Left ventricle myocardium inferior (tissue), 1 donor: ENCODE results near the gene TRAPPC11. TPM values are rescaled to one million over a fixed set of nuclear protein-coding genes. Genes with fewer than 3 reads are reported as not detected.

Experiments used
- DNase-seq: peaks from one replicate; pipeline ENCODE4 v3.0.0-alpha.2; 2020
- H3K27ac ChIP-seq: fragments of 200-600 bp; replicated peaks from 2 replicates; pipeline ENCODE4 v1.8.0; 2021
- H3K27me3 ChIP-seq: fragments of 200-600 bp; 2 replicates; pipeline ENCODE4 v1.8.0; 2021; ENCODE audit warnings: low read depth
- H3K36me3 ChIP-seq: fragments of 200-600 bp; 2 replicates; pipeline ENCODE4 v1.8.0; 2021
- H3K4me1 ChIP-seq: fragments of 200-600 bp; 2 replicates; pipeline ENCODE4 v1.8.0; 2021
- H3K4me3 ChIP-seq: fragments of 200-600 bp; 2 replicates; pipeline ENCODE4 v1.8.0; 2021; ENCODE audit warnings: mild to moderate bottlenecking, moderate library complexity
- H3K9me3 ChIP-seq: fragments of 200-600 bp; replicated peaks from 2 replicates; pipeline ENCODE4 v1.8.0; 2021
- intact Hi-C: fragments of 100-400 bp; cut with micrococcal nuclease; formaldehyde crosslinking; loops from one replicate; pipeline ENCODE4 v1.11.0; 2022
- total RNA-seq: library from RNA; stranded (reverse); fragmentation: NEBNext Ultra II Directional; extraction: Animal tissue kit (Norgen Biotek cat#: 25700); gene quantifications from one replicate; pipeline ENCODE4 v1.2.1, GENCODE V29; 2021
- TF ChIP-seq, protein P1 (sequence below): fragments of 200-600 bp; IDR thresholded peaks from 2 replicates; pipeline ENCODE4 v1.8.0; 2021; ENCODE audit warnings: antibody characterized with exemption, mild to moderate bottlenecking, borderline replicate concordance
- donor health status: DM: no; HTN: yes; CAD: no; lungs with severe emphysema.

TRAPPC11 gene
- total RNA-seq, 1 donor from 2014 or later: 20.5 TPM

DNA sequence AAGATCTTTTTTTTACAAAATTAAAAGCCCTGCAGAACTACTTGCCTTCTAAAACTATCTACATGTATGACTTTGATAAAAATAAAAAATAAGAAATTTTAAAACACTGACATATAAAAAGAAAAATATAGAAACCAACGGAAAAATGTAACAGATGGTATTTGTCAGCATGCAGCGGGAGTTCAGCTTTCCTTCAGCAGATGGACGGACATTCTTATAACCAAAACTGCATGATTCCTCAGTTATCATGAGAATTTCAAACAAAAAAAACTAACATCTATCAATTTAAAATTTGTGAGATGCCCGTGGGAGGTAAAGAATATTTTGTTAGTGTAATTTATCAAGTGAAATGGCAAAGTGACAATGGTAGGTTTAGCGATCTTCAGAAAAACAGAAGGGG, 23.4 kb upstream of the TRAPPC11 start:
- H3K4me1 ChIP-seq: no peaks in the 10 kb centered on the region
- H3K36me3 ChIP-seq: no peaks in the 10 kb centered on the region
- H3K9me3 ChIP-seq: no peaks in the 10 kb centered on the region
- TF ChIP-seq, protein P1, sequence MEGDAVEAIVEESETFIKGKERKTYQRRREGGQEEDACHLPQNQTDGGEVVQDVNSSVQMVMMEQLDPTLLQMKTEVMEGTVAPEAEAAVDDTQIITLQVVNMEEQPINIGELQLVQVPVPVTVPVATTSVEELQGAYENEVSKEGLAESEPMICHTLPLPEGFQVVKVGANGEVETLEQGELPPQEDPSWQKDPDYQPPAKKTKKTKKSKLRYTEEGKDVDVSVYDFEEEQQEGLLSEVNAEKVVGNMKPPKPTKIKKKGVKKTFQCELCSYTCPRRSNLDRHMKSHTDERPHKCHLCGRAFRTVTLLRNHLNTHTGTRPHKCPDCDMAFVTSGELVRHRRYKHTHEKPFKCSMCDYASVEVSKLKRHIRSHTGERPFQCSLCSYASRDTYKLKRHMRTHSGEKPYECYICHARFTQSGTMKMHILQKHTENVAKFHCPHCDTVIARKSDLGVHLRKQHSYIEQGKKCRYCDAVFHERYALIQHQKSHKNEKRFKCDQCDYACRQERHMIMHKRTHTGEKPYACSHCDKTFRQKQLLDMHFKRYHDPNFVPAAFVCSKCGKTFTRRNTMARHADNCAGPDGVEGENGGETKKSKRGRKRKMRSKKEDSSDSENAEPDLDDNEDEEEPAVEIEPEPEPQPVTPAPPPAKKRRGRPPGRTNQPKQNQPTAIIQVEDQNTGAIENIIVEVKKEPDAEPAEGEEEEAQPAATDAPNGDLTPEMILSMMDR: no peak
- H3K4me3 ChIP-seq: peak overlapping the region; percentile 32
- DNase-seq: no peak
- no peaks in the 10 kb centered on the region for H3K27me3 ChIP-seq
- intact Hi-C loops: no loop called here
- peak overlapping the region; percentile 25 for H3K27ac ChIP-seq

DNA sequence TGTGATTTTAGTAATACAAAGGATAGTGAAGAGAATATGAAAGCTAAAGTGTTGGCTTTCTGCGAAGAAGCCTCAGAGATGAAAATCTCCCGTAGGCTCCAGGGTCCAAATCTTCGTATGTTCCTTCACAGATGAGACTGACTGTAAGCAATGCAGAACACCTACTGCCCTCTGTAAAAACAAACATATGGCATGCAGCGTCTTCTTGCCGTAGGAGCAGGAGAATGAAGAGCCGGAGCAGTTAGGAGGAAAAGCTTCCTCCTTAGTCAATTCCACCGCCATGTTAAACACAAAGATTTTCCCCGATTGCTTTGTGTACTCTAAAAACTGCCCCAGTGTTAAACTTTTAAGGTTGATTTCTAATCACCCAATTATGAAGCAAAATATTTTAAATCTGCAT, 22.6 kb upstream of the TRAPPC11 start:
- TF ChIP-seq, protein P1: no peak
- H3K27ac ChIP-seq: no peak overlapping the region
- DNase-seq: no peak
- H3K9me3 ChIP-seq: no peaks in the 10 kb centered on the region
- no peak overlapping the region for H3K4me3 ChIP-seq
- no peaks in the 10 kb centered on the region for H3K27me3 ChIP-seq
- H3K4me1 ChIP-seq: no peaks in the 10 kb centered on the region
- H3K36me3 ChIP-seq: no peaks in the 10 kb centered on the region
- intact Hi-C loops: no loop called here

DNA sequence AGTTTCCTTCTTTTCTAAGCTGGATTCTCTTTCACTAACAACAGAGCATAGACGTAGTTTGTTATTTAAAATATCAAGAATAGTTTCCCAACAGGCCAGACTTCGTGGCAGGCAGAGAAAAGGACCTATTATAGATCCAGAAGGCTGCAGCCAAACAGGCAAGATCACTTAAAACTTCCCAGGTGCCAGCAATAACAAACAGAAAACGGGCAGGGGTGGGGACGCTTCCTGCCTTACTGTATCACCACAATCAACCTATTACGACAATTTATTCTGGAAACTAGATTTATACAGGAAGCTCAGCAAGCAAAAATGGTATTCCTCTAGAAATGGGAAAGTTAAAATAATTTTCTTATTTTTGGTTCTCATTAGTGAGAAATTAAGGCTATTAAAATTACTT, 22.2 kb upstream of the TRAPPC11 start:
- Histone ChIP-seq H3K27me3 (no peaks in the 10 kb centered on the region), H3K4me3 (no peak overlapping the region), H3K36me3 (no peaks in the 10 kb centered on the region), H3K9me3 (no peaks in the 10 kb centered on the region), H3K4me1 (no peaks in the 10 kb centered on the region), H3K27ac (no peak overlapping the region)
- TF ChIP-seq, protein P1: no peak
- intact Hi-C loops: no loop called here
- DNase-seq: no peak

DNA sequence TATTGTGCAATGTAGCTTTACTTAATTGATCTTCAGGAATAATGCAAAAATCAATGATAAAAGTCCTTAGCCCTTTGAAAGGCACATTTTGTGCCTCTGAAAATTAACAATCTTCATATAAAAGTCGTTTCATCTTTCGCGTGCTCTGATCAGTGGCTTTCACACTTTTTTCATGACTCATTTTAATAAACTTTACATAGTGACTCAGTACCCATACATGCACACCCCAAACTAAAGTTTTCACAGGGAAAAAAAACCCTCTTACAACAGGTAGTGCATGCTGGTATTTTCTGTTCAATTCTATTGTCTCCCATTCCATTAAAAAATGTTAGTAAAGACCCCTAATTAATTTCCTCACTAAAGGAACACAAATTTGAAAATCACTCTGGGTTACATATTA, 21.6 kb upstream of the TRAPPC11 start:
- no peak for DNase-seq
- intact Hi-C loops: no loop called here
- H3K4me3 ChIP-seq: no peak overlapping the region
- TF ChIP-seq, protein P1: no peak
- H3K27ac ChIP-seq: no peak overlapping the region
- H3K4me1 ChIP-seq: no peaks in the 10 kb centered on the region
- H3K9me3 ChIP-seq: no peaks in the 10 kb centered on the region
- H3K27me3 ChIP-seq: no peaks in the 10 kb centered on the region
- peaks cover 2% of the 10 kb centered on the region for H3K36me3 ChIP-seq

DNA sequence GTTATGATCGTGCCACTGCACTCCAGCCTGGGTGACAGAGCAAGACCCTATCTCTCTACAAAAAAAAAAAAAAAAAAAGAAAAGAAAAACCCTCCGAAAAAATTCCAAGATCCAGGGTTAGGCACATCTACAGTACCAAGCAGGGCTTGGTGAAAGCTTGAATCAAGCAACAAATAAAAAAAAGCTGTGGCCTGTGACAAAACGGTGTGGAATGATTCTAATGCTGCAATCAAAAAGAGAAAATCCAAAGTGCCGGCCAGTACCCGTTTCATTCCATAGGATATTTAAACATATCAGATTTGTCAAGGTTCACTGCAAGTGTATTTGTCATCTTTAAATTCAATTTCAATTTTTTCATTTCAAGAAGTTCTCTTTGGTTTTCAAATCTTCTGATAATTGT, 20.7 kb upstream of the TRAPPC11 start:
- peaks cover 9% of the 10 kb centered on the region for H3K36me3 ChIP-seq
- no peak overlapping the region for H3K4me3 ChIP-seq
- no peak for DNase-seq
- no peaks in the 10 kb centered on the region for H3K4me1 ChIP-seq
- H3K27ac ChIP-seq: no peak overlapping the region
- TF ChIP-seq, protein P1: no peak
- no peaks in the 10 kb centered on the region for H3K9me3 ChIP-seq
- intact Hi-C loops: no loop called here
- no peaks in the 10 kb centered on the region for H3K27me3 ChIP-seq

DNA sequence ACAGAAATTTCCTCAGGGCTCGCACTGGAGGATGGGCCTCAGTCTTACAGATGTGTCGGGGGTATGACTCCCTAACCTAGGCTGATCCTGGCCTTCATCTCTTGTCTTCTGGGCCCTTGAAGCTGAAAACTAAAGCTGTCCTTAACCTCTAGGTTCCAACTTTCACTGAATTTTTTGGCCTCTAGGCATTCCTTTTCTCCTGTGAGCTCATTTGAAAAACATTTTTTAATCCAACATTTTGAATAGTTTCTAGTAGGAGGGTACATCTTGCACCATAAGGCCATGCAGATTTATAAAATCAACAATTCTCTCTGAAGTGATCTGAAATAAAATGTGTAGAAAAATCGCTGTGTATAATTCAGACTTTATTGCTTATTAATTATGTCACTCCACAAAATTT, 19.8 kb upstream of the TRAPPC11 start:
- no peak overlapping the region for H3K27ac ChIP-seq
- TF ChIP-seq, protein P1: no peak

More for the DNA sequence above, 19.8 kb upstream of the TRAPPC11 start:
- Histone ChIP-seq H3K36me3 (peaks cover 17% of the 10 kb centered on the region), H3K27me3 (no peaks in the 10 kb centered on the region), H3K9me3 (no peaks in the 10 kb centered on the region), H3K4me3 (no peak overlapping the region), H3K4me1 (no peaks in the 10 kb centered on the region)
- no peak for DNase-seq
- intact Hi-C loops: no loop called here
